ENCODE measurements around the gene ZNF12.

ZNF12 gene

GRCh38 chr7:6639032-6639431, 67.7 kb downstream of the ZNF12 start:
- H3K27ac ChIP-seq (ENCODE audit: low read length), result no peak overlapping the region
- DNase-seq, result no peak
- H3K9me2 ChIP-seq (replicated peaks; ENCODE audit: insufficient read depth, low read length), result no peaks in the 10 kb centered on the region
- peaks cover 27% of the 10 kb centered on the region for H3K79me2 ChIP-seq (ENCODE audit: low read length)
- no peak overlapping the region for H2AFZ ChIP-seq (ENCODE audit: low read length)
- no peak overlapping the region for H3K9ac ChIP-seq (ENCODE audit: low read length)
- H3K4me2 ChIP-seq (ENCODE audit: low read depth, low read length), result no peak overlapping the region
- H3F3A ChIP-seq (ENCODE audit: insufficient read depth, low read length), result no peaks in the 10 kb centered on the region
- H3K4me1 ChIP-seq (ENCODE audit: low read length), result no peaks in the 10 kb centered on the region
- H3K4me3 ChIP-seq (ENCODE audit: low read length), result no peak overlapping the region
- no peaks in the 10 kb centered on the region for H3K27me3 ChIP-seq (replicated peaks; ENCODE audit: insufficient read depth, low read length)
- no peak for TF ChIP-seq EZH2phosphoT487 (IDR thresholded peaks at IDR 0.05; ENCODE audit: low read length)
- TF ChIP-seq, protein P1, sequence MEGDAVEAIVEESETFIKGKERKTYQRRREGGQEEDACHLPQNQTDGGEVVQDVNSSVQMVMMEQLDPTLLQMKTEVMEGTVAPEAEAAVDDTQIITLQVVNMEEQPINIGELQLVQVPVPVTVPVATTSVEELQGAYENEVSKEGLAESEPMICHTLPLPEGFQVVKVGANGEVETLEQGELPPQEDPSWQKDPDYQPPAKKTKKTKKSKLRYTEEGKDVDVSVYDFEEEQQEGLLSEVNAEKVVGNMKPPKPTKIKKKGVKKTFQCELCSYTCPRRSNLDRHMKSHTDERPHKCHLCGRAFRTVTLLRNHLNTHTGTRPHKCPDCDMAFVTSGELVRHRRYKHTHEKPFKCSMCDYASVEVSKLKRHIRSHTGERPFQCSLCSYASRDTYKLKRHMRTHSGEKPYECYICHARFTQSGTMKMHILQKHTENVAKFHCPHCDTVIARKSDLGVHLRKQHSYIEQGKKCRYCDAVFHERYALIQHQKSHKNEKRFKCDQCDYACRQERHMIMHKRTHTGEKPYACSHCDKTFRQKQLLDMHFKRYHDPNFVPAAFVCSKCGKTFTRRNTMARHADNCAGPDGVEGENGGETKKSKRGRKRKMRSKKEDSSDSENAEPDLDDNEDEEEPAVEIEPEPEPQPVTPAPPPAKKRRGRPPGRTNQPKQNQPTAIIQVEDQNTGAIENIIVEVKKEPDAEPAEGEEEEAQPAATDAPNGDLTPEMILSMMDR (IDR thresholded peaks at IDR 0.05; ENCODE audit: low read length), result no peak
- no peak for TF ChIP-seq EZH2 (optimal IDR thresholded peaks at IDR 0.05; ENCODE audit: low read depth, low read length)
- H4K20me1 ChIP-seq (ENCODE audit: insufficient read depth, low read length), result no peaks in the 10 kb centered on the region
- no peaks in the 10 kb centered on the region; the same call in 1 of the 2 replicates for H3K36me3 ChIP-seq (replicated peaks; ENCODE audit: insufficient read depth, low read length)
- no peaks in the 10 kb centered on the region for H3K9me3 ChIP-seq (replicated peaks; ENCODE audit: insufficient read depth, low read length)

Measured in MM.1S (cell line).